Measurements from ENCODE around the gene CCDC40. TPM values are rescaled to one million over a fixed set of nuclear protein-coding genes. Genes with fewer than 3 reads are reported as not detected.

Gene CCDC40
- total and polyA plus RNA-seq, 2 of the 13 experiments (the other 11 are each of a cell fraction or from before 2014, with no cell fraction given) = 4.1 to 5.5 TPM

GRCh38 chr17:79992649-79993389, 43.6 kb upstream of the CCDC40 start (continued):
- TF ChIP-seq, protein P1, sequence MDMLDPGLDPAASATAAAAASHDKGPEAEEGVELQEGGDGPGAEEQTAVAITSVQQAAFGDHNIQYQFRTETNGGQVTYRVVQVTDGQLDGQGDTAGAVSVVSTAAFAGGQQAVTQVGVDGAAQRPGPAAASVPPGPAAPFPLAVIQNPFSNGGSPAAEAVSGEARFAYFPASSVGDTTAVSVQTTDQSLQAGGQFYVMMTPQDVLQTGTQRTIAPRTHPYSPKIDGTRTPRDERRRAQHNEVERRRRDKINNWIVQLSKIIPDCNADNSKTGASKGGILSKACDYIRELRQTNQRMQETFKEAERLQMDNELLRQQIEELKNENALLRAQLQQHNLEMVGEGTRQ (IDR thresholded peaks at IDR 0.05; ENCODE audit: low read depth, low read length) = no peak
- TF ChIP-seq, protein P1 (CRISPR knock-in tag; IDR thresholded peaks at IDR 0.05; ENCODE audit: borderline replicate concordance) = no peak
- TF ChIP-seq ZNF781 (CRISPR knock-in tag; IDR thresholded peaks at IDR 0.05; ENCODE audit: borderline replicate concordance, not compliant biosample characterization) = peak; percentile 25
- TF ChIP-seq, protein P2, sequence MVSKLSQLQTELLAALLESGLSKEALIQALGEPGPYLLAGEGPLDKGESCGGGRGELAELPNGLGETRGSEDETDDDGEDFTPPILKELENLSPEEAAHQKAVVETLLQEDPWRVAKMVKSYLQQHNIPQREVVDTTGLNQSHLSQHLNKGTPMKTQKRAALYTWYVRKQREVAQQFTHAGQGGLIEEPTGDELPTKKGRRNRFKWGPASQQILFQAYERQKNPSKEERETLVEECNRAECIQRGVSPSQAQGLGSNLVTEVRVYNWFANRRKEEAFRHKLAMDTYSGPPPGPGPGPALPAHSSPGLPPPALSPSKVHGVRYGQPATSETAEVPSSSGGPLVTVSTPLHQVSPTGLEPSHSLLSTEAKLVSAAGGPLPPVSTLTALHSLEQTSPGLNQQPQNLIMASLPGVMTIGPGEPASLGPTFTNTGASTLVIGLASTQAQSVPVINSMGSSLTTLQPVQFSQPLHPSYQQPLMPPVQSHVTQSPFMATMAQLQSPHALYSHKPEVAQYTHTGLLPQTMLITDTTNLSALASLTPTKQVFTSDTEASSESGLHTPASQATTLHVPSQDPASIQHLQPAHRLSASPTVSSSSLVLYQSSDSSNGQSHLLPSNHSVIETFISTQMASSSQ (IDR thresholded peaks at IDR 0.05; ENCODE audit: low read depth) = no peak
- TF ChIP-seq, protein P2 (CRISPR knock-in tag; IDR thresholded peaks at IDR 0.05; ENCODE audit: borderline replicate concordance) = peak; percentile 3; the same call in 1 of the 2 replicates
- peak; percentile 1; the same call in 1 of the 2 replicates for TF ChIP-seq ZNF607 (CRISPR knock-in tag; IDR thresholded peaks at IDR 0.05; ENCODE audit: borderline replicate concordance)
- TF ChIP-seq BCL3 (CRISPR knock-in tag; IDR thresholded peaks at IDR 0.05) = 0 out of 2 replicates have a peak, but pooled peaks have one; percentile 11
- TF ChIP-seq ZNF235 (CRISPR knock-in tag; IDR thresholded peaks at IDR 0.05; ENCODE audit: borderline replicate concordance) = no peak
- TF ChIP-seq LCORL (IDR thresholded peaks at IDR 0.05) = no peak
- 0 out of 2 replicates have a peak, but pooled peaks have one; percentile 4 for TF ChIP-seq LCORL (CRISPR knock-in tag; IDR thresholded peaks at IDR 0.05)
- TF ChIP-seq ZSCAN25 (CRISPR knock-in tag; IDR thresholded peaks at IDR 0.05) = peak; percentile 25; the same call in 1 of the 2 replicates
- TF ChIP-seq, protein P3, sequence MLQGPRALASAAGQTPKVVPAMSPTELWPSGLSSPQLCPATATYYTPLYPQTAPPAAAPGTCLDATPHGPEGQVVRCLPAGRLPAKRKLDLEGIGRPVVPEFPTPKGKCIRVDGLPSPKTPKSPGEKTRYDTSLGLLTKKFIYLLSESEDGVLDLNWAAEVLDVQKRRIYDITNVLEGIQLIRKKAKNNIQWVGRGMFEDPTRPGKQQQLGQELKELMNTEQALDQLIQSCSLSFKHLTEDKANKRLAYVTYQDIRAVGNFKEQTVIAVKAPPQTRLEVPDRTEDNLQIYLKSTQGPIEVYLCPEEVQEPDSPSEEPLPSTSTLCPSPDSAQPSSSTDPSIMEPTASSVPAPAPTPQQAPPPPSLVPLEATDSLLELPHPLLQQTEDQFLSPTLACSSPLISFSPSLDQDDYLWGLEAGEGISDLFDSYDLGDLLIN (CRISPR knock-in tag; IDR thresholded peaks at IDR 0.05; ENCODE audit: borderline replicate concordance) = no peak
- no peak; the same call in 1 of the 2 replicates for TF ChIP-seq ZNF792 (CRISPR knock-in tag; IDR thresholded peaks at IDR 0.05)
- no peak for TF ChIP-seq RFX3 (CRISPR knock-in tag; IDR thresholded peaks at IDR 0.05)
- TF ChIP-seq ZNF232 (CRISPR knock-in tag; IDR thresholded peaks at IDR 0.05; ENCODE audit: borderline replicate concordance) = 0 out of 2 replicates have a peak, but pooled peaks have one; percentile 11
- peak; percentile 100 for TF ChIP-seq SSRP1 (CRISPR knock-in tag; IDR thresholded peaks at IDR 0.05)
- TF ChIP-seq PTBP1 (IDR thresholded peaks at IDR 0.05; ENCODE audit: low read depth, low read length, poor library complexity, severe bottlenecking) = no peak
- TF ChIP-seq TEF (CRISPR knock-in tag; IDR thresholded peaks at IDR 0.05) = 0 out of 2 replicates have a peak, but pooled peaks have one; percentile 29
